ENCODE measurements around the gene PSMD8. TPM values are rescaled to one million over a fixed set of nuclear protein-coding genes. Genes with fewer than 3 reads are reported as not detected.
A peak's percentile ranks its signal among the peaks of the same experiment; 100 is the strongest.

PSMD8 gene
- total and polyA plus RNA-seq, 11 donors, result 186 to 690 (median 325) TPM

GRCh38 chr19:38346837-38347236 is 27.5 kb upstream of the PSMD8 start:
- Histone ChIP-seq H3K9me3 (no peaks in the 10 kb centered on the region), H3K4me1 (no peaks in the 10 kb centered on the region), H3K4me3 (no peak overlapping the region), H3K27me3 (no peaks in the 10 kb centered on the region), H3K36me3 (peaks cover 0 to 4% (median 0%) of the 10 kb centered on the region in 9 donors), H3K27ac (no peak overlapping the region)
- TF ChIP-seq POLR2A (IDR thresholded peaks at IDR 0.05) (no peak), CTCF (IDR thresholded peaks at IDR 0.05) (no peak)
- DNase-seq (no peak), ATAC-seq (no peak)
- WGBS, 4 donors, result 82 to 92% (median 90%) methylated on average over 4 of the region's 4 CpGs
- intact Hi-C loops (cut with DNase I), result no loop called here

DNA sequence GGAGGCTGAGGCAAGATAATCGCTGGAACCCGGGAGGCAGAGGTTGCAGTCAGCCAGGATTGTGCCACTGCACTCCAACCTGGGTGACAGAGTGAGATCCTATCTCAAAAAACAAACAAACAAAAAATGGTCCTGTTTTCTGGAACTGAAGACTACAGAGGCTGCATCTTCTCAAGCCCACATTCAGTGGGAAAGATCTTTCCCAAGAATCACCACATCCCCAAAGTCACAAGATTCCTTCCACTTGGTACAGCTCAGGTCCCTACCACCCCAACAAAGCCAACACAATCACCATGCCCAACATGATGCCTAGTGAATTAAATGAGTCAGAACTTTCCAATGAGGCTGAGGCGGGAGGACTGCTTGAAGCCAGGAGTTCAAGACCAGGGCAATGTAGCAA is 23.5 kb upstream of the PSMD8 start:
- H3K36me3 ChIP-seq, result no peaks in the 10 kb centered on the region
- ATAC-seq (no peak), DNase-seq (no peak)
- H3K4me3 ChIP-seq, result no peak overlapping the region
- 74 to 79% (median 78%) methylated on average over 3 of the region's 3 CpGs for WGBS, 4 donors
- TF ChIP-seq CTCF (IDR thresholded peaks at IDR 0.05), result no peak
- no peak overlapping the region for H3K27ac ChIP-seq
- H3K27me3 ChIP-seq, result peaks cover 0 to 9% (median 0%) of the 10 kb centered on the region in 9 donors
- no peaks in the 10 kb centered on the region for H3K9me3 ChIP-seq
- intact Hi-C loops (cut with DNase I), result no loop called here
- H3K4me1 ChIP-seq, result no peaks in the 10 kb centered on the region

DNA sequence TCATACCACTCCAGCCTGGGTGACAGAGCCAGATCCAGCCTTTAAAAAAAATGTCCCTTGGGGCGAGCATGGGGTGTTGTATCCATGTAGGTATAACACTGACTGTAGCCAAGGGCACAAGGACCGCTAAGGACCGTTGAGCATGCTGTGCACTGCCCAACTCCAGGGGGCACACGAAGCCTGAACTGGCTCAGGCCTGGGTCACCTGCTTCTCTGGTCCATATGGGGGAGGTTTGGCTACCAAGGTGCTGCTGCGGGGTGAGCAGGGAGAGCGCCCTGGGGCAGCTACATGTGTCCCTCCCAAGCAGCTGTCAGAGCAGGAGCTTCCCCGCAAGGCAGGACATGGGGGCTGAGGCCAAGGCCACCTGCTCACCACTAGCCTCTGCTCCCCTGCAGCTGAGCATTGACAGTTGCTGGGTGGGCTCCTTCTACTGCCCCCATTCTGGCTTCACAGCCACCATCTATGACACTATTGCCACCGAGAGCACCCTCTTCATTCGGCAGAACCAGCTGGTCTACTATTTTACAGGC is 22.4 kb upstream of the PSMD8 start:
- Histone ChIP-seq H3K36me3 (no peaks in the 10 kb centered on the region), H3K9me3 (no peaks in the 10 kb centered on the region), H3K4me3 (no peak overlapping the region), H3K27ac (no peak overlapping the region), H3K27me3 (peaks cover 0 to 16% (median 1%) of the 10 kb centered on the region in 9 donors), H3K4me1 (no peaks in the 10 kb centered on the region)
- intact Hi-C loops (cut with DNase I), result no loop called here
- 72 to 82% (median 77%) methylated on average over 7 to 9 of the region's 9 CpGs for WGBS, 4 donors
- DNase-seq (no peak), ATAC-seq (peak in 1 of 4 donors; percentile 28)
- TF ChIP-seq CTCF (IDR thresholded peaks at IDR 0.05) (no peak), POLR2A (IDR thresholded peaks at IDR 0.05) (no peak)

GRCh38 chr19:38352611-38353010 is 21.8 kb upstream of the PSMD8 start:
- Histone ChIP-seq H3K9me3 (no peaks in the 10 kb centered on the region), H3K4me3 (no peak overlapping the region), H3K27ac (no peak overlapping the region), H3K27me3 (peaks cover 0 to 19% (median 3%) of the 10 kb centered on the region in 9 donors), H3K36me3 (no peaks in the 10 kb centered on the region), H3K4me1 (no peaks in the 10 kb centered on the region)
- DNase-seq (no peak), ATAC-seq (no peak)
- no peak for TF ChIP-seq POLR2A (IDR thresholded peaks at IDR 0.05)
- TF ChIP-seq CTCF (IDR thresholded peaks at IDR 0.05), result no peak
- intact Hi-C loops (cut with DNase I), result no loop called here
- 75 to 83% (median 76%) methylated on average over 8 of the region's 8 CpGs for WGBS, 4 donors

Measured in heart left ventricle (tissue), 16 donors.